Astrocyte (in vitro differentiated cells and primary cell): ENCODE measurements around the gene DNAJC17. TPM values are rescaled to one million over a fixed set of nuclear protein-coding genes. Genes with fewer than 3 reads are reported as not detected.

Experiments used
- DNase-seq: peaks from one replicate; pipeline ENCODE4 v3.0.0-alpha.2; 2010; ENCODE audit warnings: low read depth
- FAIRE-seq: peaks from 2 replicates; lab custom pipeline; 2011; peaks lifted over from hg19 to GRCh38; lab: Jason Lieb, UNC
- H2AFZ ChIP-seq: 2 replicates; pipeline ENCODE4 v1.6.0; 2012; ENCODE audit warnings: low read depth, low read length, inconsistent platforms
- H3K27ac ChIP-seq: 2 replicates; pipeline ENCODE4 v1.5.1; 2011; ENCODE audit warnings: low read depth, low read length, inconsistent platforms
- H3K27me3 ChIP-seq: 2 replicates; pipeline ENCODE4 v1.6.0; 2011; ENCODE audit warnings: low read length, inconsistent platforms; ENCODE audit not compliant: insufficient read depth
- H3K36me3 ChIP-seq: 2 replicates; pipeline ENCODE4 v1.5.1; 2011; ENCODE audit warnings: low read length, inconsistent platforms; ENCODE audit not compliant: insufficient read depth
- H3K4me1 ChIP-seq: 2 replicates; pipeline ENCODE4 v1.5.1; 2011; ENCODE audit warnings: low read length, inconsistent platforms; ENCODE audit not compliant: insufficient read depth
- H3K4me2 ChIP-seq: 2 replicates; pipeline ENCODE4 v1.6.0; 2012; ENCODE audit warnings: low read length, inconsistent platforms
- H3K4me3 ChIP-seq: 2 replicates; pipeline ENCODE4 v1.5.1; 2011; ENCODE audit warnings: low read depth, mild to moderate bottlenecking, low read length, inconsistent platforms; ENCODE audit not compliant: insufficient read depth
- H3K79me2 ChIP-seq: 2 replicates; pipeline ENCODE4 v1.6.0; 2012; ENCODE audit warnings: mild to moderate bottlenecking, low read length, inconsistent platforms; ENCODE audit not compliant: insufficient read depth
- H3K9ac ChIP-seq: 2 replicates; pipeline ENCODE4 v1.6.0; 2012; ENCODE audit warnings: mild to moderate bottlenecking, low read length, inconsistent platforms
- H3K9me3 ChIP-seq: 2 replicates; pipeline ENCODE4 v1.5.1; 2012; ENCODE audit warnings: low read depth, mild to moderate bottlenecking, low read length, inconsistent platforms; ENCODE audit not compliant: insufficient read depth
- H4K20me1 ChIP-seq: 2 replicates; pipeline ENCODE4 v1.6.0; 2012; ENCODE audit warnings: low read length, inconsistent platforms; ENCODE audit not compliant: insufficient read depth
- H3K27ac Mint-ChIP-seq: one replicate; pipeline ENCODE4 v1.8.0; 2021; ENCODE audit warnings: mild to moderate bottlenecking, mixed read lengths; ENCODE audit not compliant: unreplicated experiment
- H3K27me3 Mint-ChIP-seq: one replicate; pipeline ENCODE4 v1.8.0; 2021; ENCODE audit warnings: low read depth, mixed read lengths; ENCODE audit not compliant: unreplicated experiment
- H3K36me3 Mint-ChIP-seq: one replicate; pipeline ENCODE4 v1.8.0; 2021; ENCODE audit warnings: low read depth, mixed read lengths; ENCODE audit not compliant: unreplicated experiment
- H3K4me1 Mint-ChIP-seq: one replicate; pipeline ENCODE4 v1.8.0; 2021; ENCODE audit warnings: low read depth, mixed read lengths; ENCODE audit not compliant: unreplicated experiment
- H3K4me3 Mint-ChIP-seq: one replicate; pipeline ENCODE4 v1.8.0; 2021; ENCODE audit warnings: mild to moderate bottlenecking, moderate library complexity, mixed read lengths; ENCODE audit not compliant: unreplicated experiment
- H3K9me3 Mint-ChIP-seq: one replicate; pipeline ENCODE4 v1.8.0; 2021; ENCODE audit warnings: mild to moderate bottlenecking, mixed read lengths; ENCODE audit not compliant: unreplicated experiment
- EZH2 ChIP-seq: IDR thresholded peaks from 2 replicates; pipeline ENCODE4 v1.6.1; 2012; ENCODE audit warnings: mild to moderate bottlenecking, low read length, inconsistent platforms; ENCODE audit not compliant: insufficient read depth
- total RNA-seq: library from RNA; stranded (reverse); gene quantifications from 2 replicates; pipeline ENCODE4 v1.2.1, GENCODE V29; 2021
- TF ChIP-seq, protein P1 (sequence below): IDR thresholded peaks from 2 replicates; pipeline ENCODE4 v1.5.1; 2011; ENCODE audit warnings: low read depth, mild to moderate bottlenecking, inconsistent platforms, low read length, moderate library complexity; ENCODE audit not compliant: insufficient read depth

DNAJC17 gene
- total RNA-seq, 1 donor from 2014 or later = 21.0 TPM

DNA sequence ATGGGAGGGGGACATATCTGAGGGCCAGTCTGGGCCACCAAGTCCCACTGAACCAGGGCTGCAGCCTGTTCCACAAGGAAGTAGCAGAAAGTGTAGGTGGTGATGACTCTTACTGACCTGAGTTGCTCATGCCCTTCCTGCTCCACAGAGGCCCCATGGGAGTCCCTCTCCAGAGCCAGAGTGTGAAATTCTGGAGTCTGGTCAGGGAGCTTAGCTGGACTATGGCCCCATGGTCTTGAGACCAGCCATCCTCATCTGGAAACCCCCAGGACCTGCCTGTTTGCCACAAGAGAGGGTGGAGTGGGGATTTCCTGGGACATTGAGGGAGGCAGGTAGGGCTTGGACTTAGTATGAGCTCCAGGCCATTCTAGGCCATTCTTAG, 39.6 kb upstream of the DNAJC17 start:
- Mint-ChIP-seq H3K4me3 (peak overlapping the region; percentile 17), H3K9me3 (no peaks in the 10 kb centered on the region), H3K36me3 (peaks cover 4% of the 10 kb centered on the region), H3K27me3 (peaks cover 11% of the 10 kb centered on the region), H3K27ac (peak overlapping the region; percentile 14), H3K4me1 (peaks cover 32% of the 10 kb centered on the region)
- H3K4me1 ChIP-seq = peaks cover 13% of the 10 kb centered on the region
- H3K36me3 ChIP-seq = no peaks in the 10 kb centered on the region
- TF ChIP-seq, protein P1, sequence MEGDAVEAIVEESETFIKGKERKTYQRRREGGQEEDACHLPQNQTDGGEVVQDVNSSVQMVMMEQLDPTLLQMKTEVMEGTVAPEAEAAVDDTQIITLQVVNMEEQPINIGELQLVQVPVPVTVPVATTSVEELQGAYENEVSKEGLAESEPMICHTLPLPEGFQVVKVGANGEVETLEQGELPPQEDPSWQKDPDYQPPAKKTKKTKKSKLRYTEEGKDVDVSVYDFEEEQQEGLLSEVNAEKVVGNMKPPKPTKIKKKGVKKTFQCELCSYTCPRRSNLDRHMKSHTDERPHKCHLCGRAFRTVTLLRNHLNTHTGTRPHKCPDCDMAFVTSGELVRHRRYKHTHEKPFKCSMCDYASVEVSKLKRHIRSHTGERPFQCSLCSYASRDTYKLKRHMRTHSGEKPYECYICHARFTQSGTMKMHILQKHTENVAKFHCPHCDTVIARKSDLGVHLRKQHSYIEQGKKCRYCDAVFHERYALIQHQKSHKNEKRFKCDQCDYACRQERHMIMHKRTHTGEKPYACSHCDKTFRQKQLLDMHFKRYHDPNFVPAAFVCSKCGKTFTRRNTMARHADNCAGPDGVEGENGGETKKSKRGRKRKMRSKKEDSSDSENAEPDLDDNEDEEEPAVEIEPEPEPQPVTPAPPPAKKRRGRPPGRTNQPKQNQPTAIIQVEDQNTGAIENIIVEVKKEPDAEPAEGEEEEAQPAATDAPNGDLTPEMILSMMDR = no peak
- TF ChIP-seq EZH2 = no peak
- H3K9ac ChIP-seq = no peak overlapping the region
- H3K27ac ChIP-seq = no peak overlapping the region
- H3K4me3 ChIP-seq = no peak overlapping the region
- H3K4me2 ChIP-seq = no peak overlapping the region
- H2AFZ ChIP-seq = no peak overlapping the region
- H3K79me2 ChIP-seq = no peaks in the 10 kb centered on the region
- FAIRE-seq (no peak), DNase-seq (no peak)
- H4K20me1 ChIP-seq = no peaks in the 10 kb centered on the region
- no peaks in the 10 kb centered on the region for H3K9me3 ChIP-seq
- peaks cover 11% of the 10 kb centered on the region for H3K27me3 ChIP-seq

GRCh38 chr15:40845511-40846284, 38.4 kb upstream of the DNAJC17 start:
- TF ChIP-seq EZH2 = no peak
- TF ChIP-seq, protein P1 = no peak

DNA sequence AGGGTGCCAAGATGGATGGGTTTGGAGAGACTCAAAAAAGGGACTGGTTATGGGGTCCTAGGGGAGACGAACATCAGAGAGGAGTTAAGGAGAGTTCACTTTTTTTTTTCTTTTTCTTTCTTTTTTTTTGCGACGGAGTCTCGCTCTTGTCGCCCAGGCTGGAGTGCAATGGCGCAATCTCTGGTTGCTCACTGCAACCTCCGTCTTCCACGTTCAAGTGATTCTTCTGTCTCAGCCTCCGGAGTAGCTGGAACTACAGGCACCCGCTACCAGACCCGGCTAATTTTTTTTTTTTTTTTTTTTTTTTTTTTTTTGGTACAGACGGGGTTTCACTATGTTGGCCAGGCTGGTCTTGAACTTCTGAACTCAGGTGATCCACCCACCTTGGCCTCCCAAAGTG, 37.8 kb upstream of the DNAJC17 start:
- no peak for FAIRE-seq
- Histone ChIP-seq H3K27me3 (peaks cover 11% of the 10 kb centered on the region), H3K79me2 (no peaks in the 10 kb centered on the region), H3K4me1 (peaks cover 13% of the 10 kb centered on the region), H3K27ac (no peak overlapping the region), H3K36me3 (no peaks in the 10 kb centered on the region), H4K20me1 (no peaks in the 10 kb centered on the region), H3K4me3 (peak overlapping the region; percentile 48), H3K4me2 (peak overlapping the region; percentile 80), H3K9me3 (no peaks in the 10 kb centered on the region), H3K9ac (no peak overlapping the region), H2AFZ (peak overlapping the region; percentile 84)
- H3K4me3 Mint-ChIP-seq = peak overlapping the region; percentile 82
- H3K9me3 Mint-ChIP-seq = no peaks in the 10 kb centered on the region
- peaks cover 2% of the 10 kb centered on the region for H3K36me3 Mint-ChIP-seq
- H3K27me3 Mint-ChIP-seq = peaks cover 12% of the 10 kb centered on the region
- no peak for DNase-seq
- TF ChIP-seq, protein P1 = no peak
- no peak for TF ChIP-seq EZH2
- H3K4me1 Mint-ChIP-seq = peaks cover 32% of the 10 kb centered on the region
- no peak overlapping the region for H3K27ac Mint-ChIP-seq

More at GRCh38 chr15:40845511-40846284, 38.4 kb upstream of the DNAJC17 start:
- Histone ChIP-seq H4K20me1 (no peaks in the 10 kb centered on the region), H3K4me1 (peaks cover 13% of the 10 kb centered on the region), H3K4me3 (no peak overlapping the region), H3K9me3 (no peaks in the 10 kb centered on the region), H3K4me2 (peak overlapping the region; percentile 24), H2AFZ (no peak overlapping the region), H3K27me3 (peaks cover 11% of the 10 kb centered on the region), H3K79me2 (no peaks in the 10 kb centered on the region), H3K9ac (no peak overlapping the region), H3K27ac (no peak overlapping the region), H3K36me3 (no peaks in the 10 kb centered on the region)
- Mint-ChIP-seq H3K4me1 (peaks cover 32% of the 10 kb centered on the region), H3K27me3 (peaks cover 11% of the 10 kb centered on the region), H3K27ac (peak overlapping the region; percentile 85), H3K4me3 (peak overlapping the region; percentile 73), H3K36me3 (peaks cover 1% of the 10 kb centered on the region), H3K9me3 (no peaks in the 10 kb centered on the region)
- no peak for FAIRE-seq
- DNase-seq = no peak
